Adrenal gland (tissue), 12 donors: ENCODE results near the gene MDC1. TPM values are rescaled to one million over a fixed set of nuclear protein-coding genes. Genes with fewer than 3 reads are reported as not detected.
"Not testable (repeated sequence)": the region's sequence is repeated elsewhere in the genome, so short reads cannot be mapped to it uniquely, and the experiment has no call there.

Experiments used
- DNase-seq, 7 donors: peaks; one replicate each; pipeline ENCODE4 v3.0.0-alpha.2; 2019 to 2020
- H3K27ac ChIP-seq, 5 donors: fragments of 200-600 bp; sonication (generic) in 4 of 5; 1 replicate in 3 of 5; 2 replicates in 2 of 5; pipeline versions ENCODE4 v1.5.1 to v1.8.0; 2016 to 2020; ENCODE audit warnings: mild to moderate bottlenecking in 1 of 5
- H3K27me3 ChIP-seq: fragments of 200-600 bp; 2 replicates; pipeline ENCODE4 v1.8.0; 2021
- H3K36me3 ChIP-seq, 2 donors: fragments of 200-600 bp; replicated peaks in 1 of 2; 1 replicate in 1 of 2; 2 replicates in 1 of 2; pipeline versions ENCODE4 v1.5.1 to v1.8.0; 2018 to 2022
- H3K4me1 ChIP-seq, 2 donors: fragments of 200-600 bp; replicated peaks in 1 of 2; 1 replicate in 1 of 2; 2 replicates in 1 of 2; pipeline versions ENCODE4 v1.5.1 to v1.8.0; 2018 to 2021
- H3K4me3 ChIP-seq, 4 donors: fragments of 200-600 bp; sonication (generic) in 3 of 4; one replicate each; pipeline ENCODE4 v1.5.1; 2016 to 2018
- H3K9me3 ChIP-seq, 3 donors: fragments of 200-600 bp; sonication (generic) in 1 of 3; replicated peaks in 1 of 3; 1 replicate in 2 of 3; 2 replicates in 1 of 3; pipeline versions ENCODE4 v1.5.1 to v1.8.0; 2016 to 2021
- POLR2A ChIP-seq, 2 donors: fragments of 450-650 bp; IDR thresholded peaks; one replicate each; pipeline ENCODE4 v1.6.1; 2017; ENCODE audit warnings: antibody characterized with exemption in 2 of 2, mild to moderate bottlenecking in 2 of 2, moderate library complexity in 1 of 2
- WGBS, 4 donors: extraction: QIAGEN DNeasy Blood & Tissue Kit in 2 of 4; methylation state at CpG; one replicate each; pipeline versions ENCODE4 v1.1.5 to v1.1.7; 2013 to 2017; 5-methylcytosine and 5-hydroxymethylcytosine counted together
- intact Hi-C, 2 donors: fragments of 100-400 bp; cut with DNase I; formaldehyde crosslinking; loops; one replicate each; pipeline versions ENCODE4 v1.14.1 to v1.15.0; 2022 to 2023
- polyA plus RNA-seq, 3 donors: library from polyadenylated mRNA; stranded (reverse); fragments of 200-250 nt in 2 of 3; fragments of 350-450 nt in 1 of 3; fragmentation: Illumina TruSeq in 1 of 3; extraction: RNeasy Lipid Tissue Mini Kit (QIAGEN cat#74804) in 1 of 3; gene quantifications; one replicate each; pipeline ENCODE4 v1.2.3, GENCODE V29; 2013 to 2014
- total RNA-seq, 9 donors: library from RNA; depleted of rRNA in 4 of 9; stranded (reverse); fragments of >200 nt in 4 of 9; fragments of 120-200 nt in 1 of 9; fragmentation: NEBNext Ultra II Directional in 1 of 9; extraction: Animal tissue kit (Norgen Biotek cat#: 25700) in 1 of 9; gene quantifications; one replicate each; pipeline versions ENCODE4 v1.1.0 to v1.2.4, GENCODE V29; 2013 to 2023
- TF ChIP-seq, protein P1 (sequence below), 6 experiments: fragments of 450-650 bp in 4 of 6; fragments of 200-600 bp in 2 of 6; sonication (generic) in 1 of 6; IDR thresholded peaks; 1 replicate in 5 of 6; 2 replicates in 1 of 6; pipeline versions ENCODE4 v1.5.1 to v1.8.0; 2016 to 2021; ENCODE audit warnings: antibody characterized with exemption in 6 of 6, mild to moderate bottlenecking in 2 of 6, moderate library complexity in 1 of 6
- donor health status: healthy with polysubstance abuse.
- donor health status: Bipolar disorder and iron deficiency.
- donor health status: DM: yes; HTN: yes; CAD: no.
- donor health status: DM: no; HTN: no; CAD: no.
- donor health status: DM: no; HTN: no; CAD: no.
- donor health status: DM: yes; HTN: yes; CAD: no.

Gene MDC1
- total and polyA plus RNA-seq, 12 donors: 2.8 to 27.6 (median 18.9) TPM

DNA sequence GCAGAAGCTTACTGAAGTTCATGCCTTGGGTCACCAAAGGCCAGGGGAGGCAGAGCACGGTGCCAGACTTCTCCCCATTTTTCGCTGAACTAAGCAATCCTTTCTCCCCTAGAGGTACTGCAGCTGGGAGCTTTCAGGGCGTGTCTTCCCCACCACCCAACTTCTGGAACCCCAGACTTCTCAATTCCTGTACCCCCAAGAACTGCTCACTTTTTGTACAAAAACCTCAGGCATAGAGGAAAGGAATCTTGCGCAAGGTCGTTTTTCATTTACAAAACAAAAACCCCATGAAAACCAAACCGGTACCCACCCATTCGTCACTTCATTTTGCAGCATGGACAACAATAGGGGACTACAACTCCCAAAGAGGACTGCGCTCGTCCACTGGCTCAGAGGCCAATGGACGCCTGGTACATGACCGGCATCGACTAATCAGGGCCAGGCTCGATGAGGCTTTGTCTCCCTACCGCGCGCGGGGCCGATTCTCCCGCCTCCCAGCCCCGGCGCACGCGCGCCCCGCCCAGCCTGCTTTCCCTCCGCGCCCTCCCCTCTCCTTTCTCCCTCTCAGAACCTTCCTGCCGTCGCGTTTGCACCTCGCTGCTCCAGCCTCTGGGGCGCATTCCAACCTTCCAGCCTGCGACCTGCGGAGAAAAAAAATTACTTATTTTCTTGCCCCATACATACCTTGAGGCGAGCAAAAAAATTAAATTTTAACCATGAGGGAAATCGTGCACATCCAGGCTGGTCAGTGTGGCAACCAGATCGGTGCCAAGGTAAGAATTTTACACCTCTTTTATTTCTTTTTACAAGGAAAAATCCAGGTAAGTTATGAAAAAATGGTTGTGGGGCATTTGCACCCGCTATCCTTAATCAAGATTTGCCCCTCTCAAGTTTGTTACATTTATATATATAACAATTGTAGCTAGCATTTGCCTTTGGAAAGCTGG, 3.0 kb upstream of the MDC1 start, which contains the start of gene TUBB:
TSS of gene TUBB (plus strand) at position 562 of the 947 bp plus-strand sequence. CDS start at position 717, 155 bp downstream.
- no peaks in the 10 kb centered on the region for H3K9me3 ChIP-seq
- peak; percentile 96 to 99 (median 98) for DNase-seq
- peak; percentile 91 to 98 for TF ChIP-seq POLR2A (IDR thresholded peaks at IDR 0.05)
- TF ChIP-seq, protein P1, sequence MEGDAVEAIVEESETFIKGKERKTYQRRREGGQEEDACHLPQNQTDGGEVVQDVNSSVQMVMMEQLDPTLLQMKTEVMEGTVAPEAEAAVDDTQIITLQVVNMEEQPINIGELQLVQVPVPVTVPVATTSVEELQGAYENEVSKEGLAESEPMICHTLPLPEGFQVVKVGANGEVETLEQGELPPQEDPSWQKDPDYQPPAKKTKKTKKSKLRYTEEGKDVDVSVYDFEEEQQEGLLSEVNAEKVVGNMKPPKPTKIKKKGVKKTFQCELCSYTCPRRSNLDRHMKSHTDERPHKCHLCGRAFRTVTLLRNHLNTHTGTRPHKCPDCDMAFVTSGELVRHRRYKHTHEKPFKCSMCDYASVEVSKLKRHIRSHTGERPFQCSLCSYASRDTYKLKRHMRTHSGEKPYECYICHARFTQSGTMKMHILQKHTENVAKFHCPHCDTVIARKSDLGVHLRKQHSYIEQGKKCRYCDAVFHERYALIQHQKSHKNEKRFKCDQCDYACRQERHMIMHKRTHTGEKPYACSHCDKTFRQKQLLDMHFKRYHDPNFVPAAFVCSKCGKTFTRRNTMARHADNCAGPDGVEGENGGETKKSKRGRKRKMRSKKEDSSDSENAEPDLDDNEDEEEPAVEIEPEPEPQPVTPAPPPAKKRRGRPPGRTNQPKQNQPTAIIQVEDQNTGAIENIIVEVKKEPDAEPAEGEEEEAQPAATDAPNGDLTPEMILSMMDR (IDR thresholded peaks at IDR 0.05): peak in 2 of 6 experiments; percentile 32 to 53
- H3K27ac ChIP-seq: peak within 1 kb of the TSS; percentile 89 to 99 (median 94)
- peaks cover 16 to 55% of the 10 kb centered on the region in 2 donors for H3K4me1 ChIP-seq
- WGBS, 4 donors: 1 to 3% (median 1%) methylated on average over 28 to 38 of the region's 38 CpGs
- peak within 1 kb of the TSS; percentile 33 to 97 (median 80) for H3K4me3 ChIP-seq
- intact Hi-C loops: loop anchor here (2.0 kb wide), 1 partner anchor 33 kb away; the partner anchor contains the start of gene PPP1R18 (in 2 of the 2)
- H3K36me3 ChIP-seq: peaks cover 0 to 28% of the 10 kb centered on the region in 2 donors
- no peaks in the 10 kb centered on the region for H3K27me3 ChIP-seq

DNA sequence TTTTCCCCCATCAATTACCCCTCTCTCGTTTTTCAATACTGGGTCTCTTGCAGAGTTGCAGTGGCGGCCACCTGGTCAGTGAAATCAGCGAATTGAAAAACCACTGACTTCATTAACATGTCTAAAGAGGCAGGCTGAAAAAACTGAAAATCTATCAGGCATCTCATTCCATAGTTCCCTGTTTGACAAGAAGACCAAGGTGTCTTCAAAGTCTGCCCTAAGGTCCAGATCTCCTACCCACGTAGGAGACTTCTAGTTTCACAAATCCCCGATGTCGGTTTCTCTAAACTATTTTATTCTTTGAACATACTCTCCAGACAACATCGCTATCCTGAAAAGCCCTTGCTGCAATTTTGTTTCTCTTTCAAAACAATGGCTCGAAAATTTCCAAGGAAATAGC, 2.3 kb upstream of the MDC1 start:
- intact Hi-C loops: no loop called here
- DNase-seq: no peak
- TF ChIP-seq, protein P1 (IDR thresholded peaks at IDR 0.05): no peak
- Histone ChIP-seq H3K9me3 (no peaks in the 10 kb centered on the region), H3K36me3 (peaks cover 0 to 21% of the 10 kb centered on the region in 2 donors), H3K27ac (peak overlapping the region; percentile 34 to 94 (median 78)), H3K4me1 (peaks cover 16 to 49% of the 10 kb centered on the region in 2 donors), H3K27me3 (no peaks in the 10 kb centered on the region), H3K4me3 (peak overlapping the region in 2 of 4 donors; percentile 67 to 93)
- 33 to 42% (median 41%) methylated on average over 8 of the region's 8 CpGs for WGBS, 4 donors

- 75 to 78% (median 77%) methylated on average over 37 of the region's 37 CpGs for WGBS, 4 donors
- H3K9me3 ChIP-seq, intact Hi-C loops, H3K27me3 ChIP-seq: not testable (repeated sequence)
- TF ChIP-seq, protein P1 (IDR thresholded peaks at IDR 0.05): peak in 1 of 6 experiments; percentile 21
- Histone ChIP-seq H3K4me3 (peak overlapping the region in 2 of 4 donors; percentile 26 to 42), H3K27ac (peak overlapping the region; percentile 73 to 91 (median 90)), H3K36me3 (peaks cover 0 to 19% of the 10 kb centered on the region in 2 donors), H3K4me1 (peaks cover 16 to 40% of the 10 kb centered on the region in 2 donors)
- DNase-seq: peak in 2 of 7 donors; percentile 40 to 64
Observed at GRCh38 chr6:30717845-30718720, 1.0 kb upstream of the MDC1 start.

DNA sequence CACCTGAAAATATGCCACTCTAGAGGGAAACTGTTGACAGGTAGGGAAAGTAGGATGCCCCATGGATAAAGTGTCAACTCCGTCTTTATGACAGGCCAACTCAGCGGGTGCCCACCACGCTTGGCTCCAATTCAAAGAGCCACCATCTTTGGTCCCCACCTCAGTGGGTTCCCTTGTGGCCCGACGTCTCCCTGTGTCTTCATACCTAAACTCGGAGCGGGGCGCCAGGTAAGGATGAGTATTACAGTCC, 277 bp downstream of the MDC1 start:
- intact Hi-C loops: no loop called here

More for the DNA sequence above, 277 bp downstream of the MDC1 start:
- no peak for DNase-seq
- Histone ChIP-seq H3K4me1 (peaks cover 9 to 27% of the 10 kb centered on the region in 2 donors), H3K4me3 (peak overlapping the region in 2 of 4 donors; percentile 59 to 73), H3K27ac (peak overlapping the region in 4 of 5 donors; percentile 80 to 91 (median 88)), H3K36me3 (peaks cover 0 to 24% of the 10 kb centered on the region in 2 donors), H3K27me3 (no peaks in the 10 kb centered on the region), H3K9me3 (no peaks in the 10 kb centered on the region)
- WGBS, 4 donors: 1 to 6% (median 4%) methylated on average over 2 to 8 of the region's 8 CpGs
- TF ChIP-seq POLR2A (IDR thresholded peaks at IDR 0.05): peak in 1 of 2 donors; percentile 34
- TF ChIP-seq, protein P1 (IDR thresholded peaks at IDR 0.05): no peak
